Measurements from ENCODE around the gene HOXA6. TPM values are rescaled to one million over a fixed set of nuclear protein-coding genes. Genes with fewer than 3 reads are reported as not detected.

The HOXA6 gene
- total RNA-seq, 4 donors from 2014 or later: 1.1 to 13.1 (median 6.4) TPM

GRCh38 chr7:27101957-27102580, 45.5 kb downstream of the HOXA6 start:
- DNase-seq (ENCODE audit: low spot score): no peak
- TF ChIP-seq, protein P1, sequence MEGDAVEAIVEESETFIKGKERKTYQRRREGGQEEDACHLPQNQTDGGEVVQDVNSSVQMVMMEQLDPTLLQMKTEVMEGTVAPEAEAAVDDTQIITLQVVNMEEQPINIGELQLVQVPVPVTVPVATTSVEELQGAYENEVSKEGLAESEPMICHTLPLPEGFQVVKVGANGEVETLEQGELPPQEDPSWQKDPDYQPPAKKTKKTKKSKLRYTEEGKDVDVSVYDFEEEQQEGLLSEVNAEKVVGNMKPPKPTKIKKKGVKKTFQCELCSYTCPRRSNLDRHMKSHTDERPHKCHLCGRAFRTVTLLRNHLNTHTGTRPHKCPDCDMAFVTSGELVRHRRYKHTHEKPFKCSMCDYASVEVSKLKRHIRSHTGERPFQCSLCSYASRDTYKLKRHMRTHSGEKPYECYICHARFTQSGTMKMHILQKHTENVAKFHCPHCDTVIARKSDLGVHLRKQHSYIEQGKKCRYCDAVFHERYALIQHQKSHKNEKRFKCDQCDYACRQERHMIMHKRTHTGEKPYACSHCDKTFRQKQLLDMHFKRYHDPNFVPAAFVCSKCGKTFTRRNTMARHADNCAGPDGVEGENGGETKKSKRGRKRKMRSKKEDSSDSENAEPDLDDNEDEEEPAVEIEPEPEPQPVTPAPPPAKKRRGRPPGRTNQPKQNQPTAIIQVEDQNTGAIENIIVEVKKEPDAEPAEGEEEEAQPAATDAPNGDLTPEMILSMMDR (IDR thresholded peaks at IDR 0.05): no peak
- no peak for ATAC-seq (ENCODE audit: low FRiP score)

DNA sequence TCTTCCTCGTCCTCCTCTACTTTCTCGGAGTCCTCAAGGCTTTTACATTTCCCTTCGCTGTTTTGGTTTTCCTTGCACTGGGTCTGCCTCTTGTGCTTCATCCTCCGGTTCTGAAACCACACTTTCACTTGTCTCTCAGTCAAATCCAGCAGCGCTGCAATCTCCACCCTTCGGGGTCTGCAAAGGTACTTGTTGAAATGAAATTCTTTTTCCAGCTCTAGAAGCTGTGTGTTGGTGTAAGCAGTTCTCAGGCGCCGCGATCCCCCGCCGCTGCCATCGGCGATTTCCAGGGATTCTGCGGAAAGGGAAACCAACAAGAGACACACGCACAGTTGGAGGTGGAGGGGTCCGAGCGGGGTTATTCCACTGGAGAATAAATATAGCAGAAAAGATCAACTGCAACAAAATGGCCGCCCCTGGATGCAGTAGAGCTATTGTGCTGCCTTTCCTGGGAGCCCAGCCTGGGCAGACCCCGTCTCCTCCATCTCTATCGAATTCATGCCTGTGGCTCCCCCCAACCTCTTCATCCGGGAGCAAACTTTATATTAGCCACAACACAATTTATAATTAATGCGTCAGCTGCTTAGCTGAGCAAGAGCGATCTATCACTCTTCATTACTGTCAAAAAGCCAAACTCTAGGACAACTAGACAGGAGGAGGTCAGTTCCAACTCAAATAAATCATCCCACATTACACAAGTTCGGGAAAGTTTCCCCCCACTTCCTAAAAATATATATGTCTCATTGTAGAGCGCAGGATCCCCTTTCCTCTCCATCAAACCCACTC, 46.2 kb downstream of the HOXA6 start:
- ATAC-seq (ENCODE audit: low FRiP score) (no peak), DNase-seq (ENCODE audit: low spot score) (no peak)
- TF ChIP-seq, protein P1 (IDR thresholded peaks at IDR 0.05): no peak

DNA sequence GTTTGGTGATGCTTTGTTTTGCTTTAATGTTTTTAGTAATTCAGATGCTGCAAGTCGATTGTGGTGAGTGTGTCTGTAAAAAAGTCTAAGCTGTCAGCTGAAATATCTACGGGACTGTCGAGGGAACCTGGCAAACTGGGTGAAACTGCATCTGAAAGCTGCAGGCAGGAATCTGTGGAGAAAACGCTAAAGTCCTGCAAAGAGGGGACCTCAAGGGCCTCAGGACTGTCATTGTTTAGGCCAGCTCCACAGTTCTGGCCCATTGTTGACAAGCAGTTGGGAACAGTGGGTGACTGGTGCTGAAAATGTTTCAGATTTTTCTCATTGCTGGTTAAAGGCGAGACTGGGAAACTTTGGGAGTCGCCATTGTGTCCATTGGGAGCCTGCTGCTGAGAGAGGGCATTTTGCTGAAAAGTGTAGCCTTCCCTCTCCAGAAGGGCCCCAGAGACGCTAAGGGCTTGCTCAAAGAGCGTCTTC, 46.8 kb downstream of the HOXA6 start:
- no peak for DNase-seq (ENCODE audit: low spot score)
- TF ChIP-seq, protein P1 (IDR thresholded peaks at IDR 0.05): no peak
- ATAC-seq (ENCODE audit: low FRiP score): no peak

DNA sequence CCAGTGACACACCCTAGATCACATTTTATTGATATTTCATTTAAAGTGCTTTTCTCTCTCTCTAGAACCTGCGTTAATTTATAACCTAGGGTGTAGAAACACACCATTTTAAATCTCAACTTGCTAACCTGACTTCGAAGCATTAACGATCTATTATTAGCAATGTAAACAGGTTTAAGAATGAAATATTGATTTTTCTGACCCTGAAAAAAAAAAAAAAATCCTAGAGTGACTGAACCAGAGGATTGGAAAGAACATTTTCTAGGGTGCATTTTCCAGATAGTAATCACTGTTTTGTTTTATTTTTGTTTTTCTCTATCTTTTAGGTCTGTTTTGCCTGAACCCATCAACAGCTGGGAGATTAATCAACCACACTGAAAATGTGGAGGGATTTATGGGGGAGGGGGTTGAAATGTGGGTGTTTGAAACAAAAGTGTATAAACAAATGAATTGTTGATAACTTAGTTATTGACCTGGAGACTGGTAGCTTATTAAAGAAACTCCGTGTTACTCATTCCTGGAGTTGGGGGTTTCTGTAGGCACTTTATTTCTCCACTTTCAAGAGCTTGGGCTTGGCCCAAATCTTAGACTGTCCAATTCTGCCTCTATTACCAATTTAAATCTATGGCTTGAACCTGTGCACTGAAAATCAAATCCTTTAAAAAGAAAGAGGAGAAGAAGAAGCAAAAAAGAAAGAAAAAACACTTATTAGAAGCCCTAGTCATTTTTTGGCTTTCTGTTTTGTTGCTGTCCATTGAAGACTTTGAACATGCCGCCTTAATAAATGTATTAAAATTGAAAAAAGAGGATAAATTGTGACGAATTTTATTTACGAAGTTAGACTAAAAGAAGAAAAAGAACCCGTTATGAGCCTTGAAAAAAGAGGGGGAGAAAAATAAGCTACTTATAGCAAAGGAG, 47.9 kb downstream of the HOXA6 start:
- DNase-seq (ENCODE audit: low spot score): no peak
- ATAC-seq (ENCODE audit: low FRiP score): no peak
- TF ChIP-seq, protein P1 (IDR thresholded peaks at IDR 0.05): no peak

DNA sequence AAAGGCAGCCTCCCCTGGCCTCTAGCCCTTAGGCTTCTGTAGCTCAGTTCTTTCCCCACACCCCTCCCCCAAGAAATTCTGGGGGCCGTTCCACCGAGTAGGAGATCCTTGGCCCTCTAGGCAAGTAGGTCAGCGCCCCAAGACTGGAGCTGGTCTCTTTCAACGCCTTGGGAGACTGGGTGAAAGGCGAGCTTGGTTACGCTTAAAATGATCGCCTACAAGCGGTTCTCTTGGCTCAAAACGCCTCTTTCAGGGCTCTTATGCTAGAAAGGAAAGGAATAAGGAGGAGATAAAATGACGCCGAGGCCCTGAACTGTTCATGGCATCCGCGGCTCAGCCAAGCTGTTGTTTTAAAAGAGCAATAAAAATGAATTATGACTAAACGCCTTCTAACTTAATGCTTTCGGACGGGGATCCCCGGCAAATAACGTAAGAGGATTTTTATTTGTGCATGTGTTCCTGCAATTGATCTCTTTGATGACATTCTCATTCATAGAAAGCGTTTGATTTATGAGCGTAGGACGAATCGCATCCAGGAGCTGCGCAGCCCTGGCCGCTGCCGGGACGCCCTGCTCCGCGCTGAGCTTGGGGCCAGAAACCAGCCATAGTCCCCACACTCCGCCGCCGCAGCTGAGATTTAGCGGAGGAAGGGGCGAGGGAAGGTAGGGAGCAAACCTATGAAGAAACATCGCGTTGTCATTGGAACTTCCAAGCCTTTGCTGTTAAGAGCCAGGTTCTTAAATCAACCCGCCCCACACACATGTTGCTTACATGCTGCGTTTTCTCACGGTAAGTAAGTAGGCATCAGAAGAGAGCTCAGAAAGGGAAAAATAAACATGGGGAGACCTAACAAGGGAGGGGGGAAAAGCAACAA, 48.8 kb downstream of the HOXA6 start:
- TF ChIP-seq, protein P1 (IDR thresholded peaks at IDR 0.05): no peak
- ATAC-seq (ENCODE audit: low FRiP score): no peak
- no peak for DNase-seq (ENCODE audit: low spot score)
